Esophagus muscularis mucosa (tissue), 3 donors: Measurements from ENCODE around the gene PLEKHG4.

Experiments
- POLR2A ChIP-seq: fragments of 450-650 bp; IDR thresholded peaks from one replicate; pipeline ENCODE4 v1.6.1; 2017; ENCODE audit warnings: antibody characterized with exemption, moderate library complexity, mild to moderate bottlenecking, low read depth
- TF ChIP-seq, protein P1 (sequence below), 3 experiments: fragments of 200-600 bp in 2 of 3; fragments of 450-650 bp in 1 of 3; sonication (generic) in 2 of 3; IDR thresholded peaks; one replicate each; pipeline ENCODE4 v1.5.1; 2017 to 2019; ENCODE audit warnings: antibody characterized with exemption in 3 of 3, mild to moderate bottlenecking in 2 of 3, moderate library complexity in 1 of 3

DNA sequence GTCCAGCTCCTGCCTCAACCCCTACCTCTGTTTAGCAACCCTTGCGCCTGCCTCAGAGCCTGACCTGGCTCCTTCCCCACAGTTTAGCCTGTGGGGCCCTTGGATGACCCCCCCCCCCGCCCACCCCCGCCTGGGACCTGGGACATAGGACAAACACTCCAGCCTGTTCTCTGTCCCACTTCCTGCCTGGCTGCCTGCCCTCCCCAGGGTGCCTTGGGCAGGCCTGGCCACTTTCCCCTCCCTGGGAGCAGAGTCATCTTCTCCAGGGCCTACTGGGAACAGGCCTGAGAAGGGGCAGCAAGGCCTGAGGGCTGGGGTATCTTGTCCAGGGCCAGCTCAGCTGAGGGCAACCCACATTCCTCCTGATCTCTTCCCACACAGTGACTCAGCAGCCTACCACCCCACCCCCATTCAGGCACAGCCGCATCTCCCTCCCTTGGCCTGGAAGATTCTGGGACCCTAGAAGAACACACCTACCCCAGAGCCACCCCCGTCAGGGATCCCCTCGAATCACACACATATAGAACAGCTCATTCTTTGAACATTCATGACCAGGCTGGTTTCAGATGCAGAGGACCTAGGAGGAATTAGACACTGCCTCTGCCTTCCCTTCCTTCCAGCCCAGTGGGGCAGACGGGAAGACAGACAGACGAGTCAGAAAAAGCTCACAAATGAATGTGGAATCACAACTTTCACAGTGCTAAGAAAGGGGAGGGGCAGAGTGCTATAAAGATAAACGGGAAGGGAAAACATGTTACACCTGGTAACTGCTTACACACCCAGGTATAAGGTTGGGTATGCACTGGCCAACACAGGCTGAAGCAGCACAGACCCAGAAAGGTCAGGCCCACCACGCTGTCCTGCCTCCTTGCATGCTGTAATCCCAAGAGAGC lies 38.1 kb upstream of the PLEKHG4 start:
- TF ChIP-seq, protein P1, sequence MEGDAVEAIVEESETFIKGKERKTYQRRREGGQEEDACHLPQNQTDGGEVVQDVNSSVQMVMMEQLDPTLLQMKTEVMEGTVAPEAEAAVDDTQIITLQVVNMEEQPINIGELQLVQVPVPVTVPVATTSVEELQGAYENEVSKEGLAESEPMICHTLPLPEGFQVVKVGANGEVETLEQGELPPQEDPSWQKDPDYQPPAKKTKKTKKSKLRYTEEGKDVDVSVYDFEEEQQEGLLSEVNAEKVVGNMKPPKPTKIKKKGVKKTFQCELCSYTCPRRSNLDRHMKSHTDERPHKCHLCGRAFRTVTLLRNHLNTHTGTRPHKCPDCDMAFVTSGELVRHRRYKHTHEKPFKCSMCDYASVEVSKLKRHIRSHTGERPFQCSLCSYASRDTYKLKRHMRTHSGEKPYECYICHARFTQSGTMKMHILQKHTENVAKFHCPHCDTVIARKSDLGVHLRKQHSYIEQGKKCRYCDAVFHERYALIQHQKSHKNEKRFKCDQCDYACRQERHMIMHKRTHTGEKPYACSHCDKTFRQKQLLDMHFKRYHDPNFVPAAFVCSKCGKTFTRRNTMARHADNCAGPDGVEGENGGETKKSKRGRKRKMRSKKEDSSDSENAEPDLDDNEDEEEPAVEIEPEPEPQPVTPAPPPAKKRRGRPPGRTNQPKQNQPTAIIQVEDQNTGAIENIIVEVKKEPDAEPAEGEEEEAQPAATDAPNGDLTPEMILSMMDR (IDR thresholded peaks at IDR 0.05), result no peak
- no peak for TF ChIP-seq POLR2A
